ENCODE results near the gene CDH13. TPM values are rescaled to one million over a fixed set of nuclear protein-coding genes. Genes with fewer than 3 reads are reported as not detected.

The CDH13 gene
- total and polyA plus RNA-seq, 2 of the 8 experiments (the other 6 are each of a cell fraction or from before 2014, with no cell fraction given) = 2.3 to 2.4 TPM

DNA sequence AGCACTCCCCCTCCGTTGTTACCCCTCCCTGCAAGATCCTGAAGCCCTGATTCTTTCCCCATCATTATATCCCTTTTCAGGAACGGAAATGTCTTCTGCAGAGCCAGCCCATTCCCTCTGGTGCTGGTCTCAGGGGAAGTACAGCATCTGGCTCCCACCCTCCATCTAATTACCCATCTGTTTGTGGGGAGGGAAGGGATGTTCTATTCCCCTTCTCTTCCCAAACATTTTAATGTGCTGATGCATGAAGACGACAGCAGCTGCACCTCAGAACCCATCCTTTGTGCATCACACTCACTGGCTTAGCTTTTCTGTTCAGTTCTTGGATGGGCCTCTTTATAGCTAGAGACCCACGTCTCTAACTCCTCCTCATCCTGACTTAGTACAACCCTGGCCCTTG, 367.2 kb downstream of the CDH13 start:
- WGBS, 2 experiments (ENCODE audit: extremely low coverage in 1 of 2, insufficient coverage in 1 of 2, insufficient read length in 1 of 2, insufficient replicate concordance in 2 of 2, low coverage in 1 of 2, low lambda C conversion rate in 2 of 2, missing lambda C conversion rate in 1 of 2) = 84% methylated on average over 3 of the region's 4 CpGs; no CpG with 5 or more reads in 1 of the 2 experiments
- H3K14ac ChIP-seq (ENCODE audit: insufficient read length) = no peak overlapping the region
- H2BK20ac ChIP-seq (ENCODE audit: low read length) = no peak overlapping the region
- no peaks in the 10 kb centered on the region for H3K4me1 ChIP-seq (replicated peaks in 1 of 4; ENCODE audit: control insufficient read depth in 3 of 4, insufficient read depth in 4 of 4, low read length in 3 of 4)
- no peak overlapping the region for H2BK12ac ChIP-seq (ENCODE audit: low read depth, low read length)
- H3K4ac ChIP-seq (replicated peaks; ENCODE audit: insufficient read length, low read depth, low read length) = no peak overlapping the region
- H2AK5ac ChIP-seq (ENCODE audit: low read depth, low read length) = no peak overlapping the region
- TF ChIP-seq YY1 (IDR thresholded peaks at IDR 0.05; ENCODE audit: low read depth, low read length) (no peak), RNF2 (IDR thresholded peaks at IDR 0.05; ENCODE audit: borderline replicate concordance, low read depth, low read length, missing control alignments, poor library complexity, severe bottlenecking) (no peak), PHF8 (conservative IDR thresholded peaks at IDR 0.05; ENCODE audit: low read depth, low read length) (no peak), TAF7 (optimal IDR thresholded peaks at IDR 0.05; ENCODE audit: borderline replicate concordance, low read depth, low read length) (no peak), MAFK (IDR thresholded peaks at IDR 0.05; ENCODE audit: low read depth, low read length) (no peak), KDM1A (IDR thresholded peaks at IDR 0.05; ENCODE audit: borderline replicate concordance, low read length) (no peak), HDAC6 (IDR thresholded peaks at IDR 0.05; ENCODE audit: low read depth, low read length) (no peak), EZH2 (IDR thresholded peaks at IDR 0.05; ENCODE audit: low read depth, low read length, severe bottlenecking) (no peak), RAD21 (IDR thresholded peaks at IDR 0.05 in 1 of 2, conservative IDR thresholded peaks at IDR 0.05 in 1 of 2; ENCODE audit: low read depth in 2 of 2, low read length in 2 of 2) (no peak), SIX5 (IDR thresholded peaks at IDR 0.05; ENCODE audit: low read depth, low read length) (no peak), RFX5 (IDR thresholded peaks at IDR 0.05; ENCODE audit: borderline replicate concordance, low read depth, low read length) (no peak), BCL11A (IDR thresholded peaks at IDR 0.05; ENCODE audit: low read depth in 2 of 2, low read length in 2 of 2) (no peak), BACH1 (IDR thresholded peaks at IDR 0.05; ENCODE audit: low read length) (no peak)
- peaks cover 0 to 2% of the 10 kb centered on the region in 2 experiments for H4K20me1 ChIP-seq (replicated peaks in 1 of 2; ENCODE audit: control insufficient read depth in 1 of 2, insufficient read depth in 2 of 2, low read length in 2 of 2)
- H3K27me3 ChIP-seq (replicated peaks in 1 of 4; ENCODE audit: control insufficient read depth in 3 of 4, extremely low read depth in 1 of 4, insufficient read depth in 3 of 4, low read length in 3 of 4) = no peaks in the 10 kb centered on the region; a peak in 1 of 7 replicates
- ChIA-PET POLR2A (ENCODE audit: partially characterized antibody) (no interaction called here), CTCF (ENCODE audit: partially characterized antibody) (interaction anchor here (0.7 kb wide), 1 partner anchor 12 kb away, joined by 3 read pairs; no protein-coding TSS in a partner anchor)
- H2BK15ac ChIP-seq (ENCODE audit: low read length) = no peak overlapping the region
- H3K4me2 ChIP-seq (ENCODE audit: insufficient read depth in 1 of 2, low read depth in 2 of 2, low read length in 2 of 2) = no peak overlapping the region
- no peaks in the 10 kb centered on the region for H3K36me3 ChIP-seq (ENCODE audit: control insufficient read depth in 2 of 4, insufficient read depth in 4 of 4, low read length in 3 of 4)
- H3K79me2 ChIP-seq (ENCODE audit: control insufficient read depth in 1 of 2, insufficient read depth in 2 of 2, low read length in 2 of 2) = no peaks in the 10 kb centered on the region
- H4K91ac ChIP-seq (replicated peaks; ENCODE audit: insufficient read length, low read length) = no peak overlapping the region
- H2AFZ ChIP-seq (ENCODE audit: low read length) = no peak overlapping the region
- H3K23me2 ChIP-seq (ENCODE audit: low read depth, low read length) = peaks cover 6% of the 10 kb centered on the region; the same call in 1 of the 2 replicates
- H3K79me1 ChIP-seq (ENCODE audit: low read depth, low read length) = no peaks in the 10 kb centered on the region
- no peak overlapping the region for H3K4me3 ChIP-seq (ENCODE audit: extremely low read depth in 1 of 4, insufficient read depth in 2 of 4, low read depth in 3 of 4, low read length in 4 of 4)
- DNase-seq (ENCODE audit: low read depth in 1 of 2, low spot score in 2 of 2) = no peak
- H3K9me3 ChIP-seq (ENCODE audit: insufficient read depth in 2 of 2, low read depth in 1 of 2, low read length in 1 of 2) = no peaks in the 10 kb centered on the region
- no peak overlapping the region for H3K18ac ChIP-seq (ENCODE audit: extremely low read depth, low read length)
- H3K56ac ChIP-seq (replicated peaks; ENCODE audit: insufficient read length, low read depth, low read length) = no peak overlapping the region
- no peak for FAIRE-seq
- H3K23ac ChIP-seq (ENCODE audit: insufficient read length) = no peak overlapping the region
- no peak overlapping the region for H4K8ac ChIP-seq (ENCODE audit: extremely low read depth, insufficient read depth, low read length)
- H2BK5ac ChIP-seq (ENCODE audit: low read depth, low read length) = no peak overlapping the region
- H2BK120ac ChIP-seq (replicated peaks; ENCODE audit: low read depth, low read length) = no peak overlapping the region
- no peak overlapping the region for H3K27ac ChIP-seq (ENCODE audit: low read depth, low read length)
- H3K9ac ChIP-seq (replicated peaks in 1 of 4; ENCODE audit: extremely low read depth in 1 of 4, low read depth in 3 of 4, low read length in 3 of 4) = no peak overlapping the region
- H4K5ac ChIP-seq (ENCODE audit: insufficient read length, low read depth, low read length) = no peak overlapping the region
